ENCODE results near the gene NOP53. TPM values are rescaled to one million over a fixed set of nuclear protein-coding genes. Genes with fewer than 3 reads are reported as not detected.
"Not testable (repeated sequence)": the region's sequence is repeated elsewhere in the genome, so short reads cannot be mapped to it uniquely, and the experiment has no call there.

The NOP53 gene
- total RNA-seq, 1 donor from 2014 or later: 105 TPM

DNA sequence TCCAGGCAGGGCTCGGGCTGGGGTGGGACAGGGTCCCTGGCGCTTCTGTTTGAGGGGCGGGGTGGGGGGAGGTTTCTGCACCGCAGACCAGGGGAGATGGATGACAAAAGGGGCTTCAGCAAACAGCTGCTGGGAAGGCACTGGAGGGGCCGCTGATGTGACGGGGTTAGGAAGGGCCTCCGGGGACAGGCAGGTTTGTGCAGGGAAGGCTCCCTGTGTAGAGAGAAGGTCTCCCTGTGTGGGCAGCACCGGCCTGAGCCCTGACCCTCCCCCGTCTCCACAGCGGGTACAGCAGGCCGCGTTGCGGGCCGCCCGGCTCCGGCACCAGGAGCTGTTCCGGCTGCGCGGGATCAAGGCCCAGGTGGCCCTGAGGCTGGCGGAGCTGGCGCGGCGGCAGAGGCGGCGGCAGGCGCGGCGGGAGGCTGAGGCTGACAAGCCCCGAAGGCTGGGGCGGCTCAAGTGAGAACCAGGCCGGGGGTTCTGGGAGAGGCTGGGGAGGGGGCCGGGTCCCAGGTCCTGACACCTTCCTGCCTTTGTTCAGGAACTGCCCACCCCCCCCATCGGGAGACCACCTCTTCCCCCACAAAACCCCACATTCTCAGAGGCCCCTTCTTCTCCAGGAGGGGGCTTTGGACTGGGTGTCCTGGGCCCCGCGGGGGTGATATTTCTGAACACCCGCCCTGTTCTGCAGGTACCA lies 9.9 kb downstream of the NOP53 start:
- DNase-seq: no peak

DNA sequence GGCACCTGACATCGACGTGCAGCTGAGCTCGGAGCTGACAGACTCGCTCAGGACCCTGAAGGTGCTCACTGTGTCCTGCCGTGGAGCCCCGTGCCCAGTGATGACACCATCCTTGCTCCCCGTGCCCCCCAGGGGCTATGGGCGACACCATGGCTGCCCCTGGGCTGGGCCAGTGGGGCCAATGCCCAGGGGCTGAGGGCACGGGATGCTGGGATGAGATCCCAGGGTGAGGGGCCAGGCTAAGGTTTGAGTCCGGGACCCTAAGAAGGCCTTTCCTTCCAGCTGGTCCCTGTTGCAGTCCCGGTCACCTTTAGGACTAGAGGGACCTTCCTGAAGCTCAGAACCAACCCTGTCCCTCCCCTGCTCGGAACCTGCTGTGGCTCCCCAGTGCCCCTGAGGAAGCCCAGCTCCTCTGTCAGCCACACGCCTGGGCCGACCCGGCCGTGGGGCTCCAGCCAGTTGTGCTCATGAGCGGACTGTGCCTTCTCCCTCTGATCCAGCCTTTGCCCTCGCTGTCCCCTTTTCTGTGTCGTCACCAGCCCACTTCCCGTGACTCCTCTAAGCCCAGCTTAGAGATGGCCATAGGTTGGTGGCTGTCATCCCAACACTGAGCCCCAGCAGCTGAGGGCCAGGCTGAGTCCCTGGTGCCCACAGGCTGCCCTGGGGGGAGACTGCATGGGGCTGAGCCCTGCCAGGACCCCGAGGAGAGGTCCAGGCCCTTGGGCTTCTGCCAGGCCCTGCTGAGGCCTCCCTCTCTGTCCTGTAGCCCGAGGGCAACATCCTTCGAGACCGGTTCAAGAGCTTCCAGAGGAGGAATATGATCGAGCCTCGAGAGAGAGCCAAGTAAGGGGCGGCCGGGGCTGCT lies 10.6 kb downstream of the NOP53 start:
- DNase-seq: no peak

DNA sequence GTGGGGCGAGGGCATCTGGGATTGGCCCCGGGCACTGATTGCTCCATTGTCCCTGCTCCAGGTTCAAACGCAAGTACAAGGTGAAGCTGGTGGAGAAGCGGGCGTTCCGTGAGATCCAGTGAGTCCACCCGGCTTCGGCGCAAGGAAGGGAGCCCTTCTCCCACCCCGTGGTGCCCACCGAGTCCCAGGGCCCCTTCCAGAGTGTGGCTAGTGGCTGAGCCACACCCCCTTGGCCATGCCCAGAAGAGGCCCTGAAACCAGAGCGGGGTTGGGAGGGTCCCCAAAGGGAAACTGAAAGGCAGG lies 11.2 kb downstream of the NOP53 start:
- no peak for DNase-seq

DNA sequence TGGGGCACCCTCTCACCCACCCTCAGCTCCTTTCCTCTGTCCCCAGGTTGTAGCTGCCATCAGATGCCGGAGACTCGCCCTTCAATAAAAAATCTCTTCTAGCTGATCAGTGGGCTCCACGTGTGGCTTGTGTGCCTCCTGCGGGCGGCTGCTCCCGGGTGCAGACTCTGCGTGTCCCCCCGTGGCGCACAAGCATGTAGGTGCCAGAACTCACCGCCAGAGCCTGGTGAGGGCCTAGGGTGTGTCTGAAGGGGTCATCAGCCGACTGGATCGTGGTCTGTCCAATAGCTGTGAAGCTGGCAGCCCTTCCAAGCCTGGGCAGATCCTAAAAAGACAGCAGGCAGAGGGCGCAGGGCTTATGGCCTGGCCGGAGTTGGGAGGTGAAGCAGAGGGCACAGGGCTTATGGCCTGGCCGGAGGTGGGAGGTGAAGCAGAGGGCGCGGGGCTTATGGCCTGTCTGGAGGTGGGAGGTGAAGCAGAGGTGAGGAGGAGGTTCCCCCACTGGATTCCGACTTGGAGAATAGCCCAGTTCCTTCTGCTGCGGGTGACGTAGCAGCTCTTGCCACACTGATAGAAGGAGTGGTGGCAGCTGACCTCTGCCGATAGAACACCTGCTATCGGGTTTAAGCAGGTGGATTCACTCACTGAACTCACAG lies 11.7 kb downstream of the NOP53 start:
- DNase-seq: no peak

DNA sequence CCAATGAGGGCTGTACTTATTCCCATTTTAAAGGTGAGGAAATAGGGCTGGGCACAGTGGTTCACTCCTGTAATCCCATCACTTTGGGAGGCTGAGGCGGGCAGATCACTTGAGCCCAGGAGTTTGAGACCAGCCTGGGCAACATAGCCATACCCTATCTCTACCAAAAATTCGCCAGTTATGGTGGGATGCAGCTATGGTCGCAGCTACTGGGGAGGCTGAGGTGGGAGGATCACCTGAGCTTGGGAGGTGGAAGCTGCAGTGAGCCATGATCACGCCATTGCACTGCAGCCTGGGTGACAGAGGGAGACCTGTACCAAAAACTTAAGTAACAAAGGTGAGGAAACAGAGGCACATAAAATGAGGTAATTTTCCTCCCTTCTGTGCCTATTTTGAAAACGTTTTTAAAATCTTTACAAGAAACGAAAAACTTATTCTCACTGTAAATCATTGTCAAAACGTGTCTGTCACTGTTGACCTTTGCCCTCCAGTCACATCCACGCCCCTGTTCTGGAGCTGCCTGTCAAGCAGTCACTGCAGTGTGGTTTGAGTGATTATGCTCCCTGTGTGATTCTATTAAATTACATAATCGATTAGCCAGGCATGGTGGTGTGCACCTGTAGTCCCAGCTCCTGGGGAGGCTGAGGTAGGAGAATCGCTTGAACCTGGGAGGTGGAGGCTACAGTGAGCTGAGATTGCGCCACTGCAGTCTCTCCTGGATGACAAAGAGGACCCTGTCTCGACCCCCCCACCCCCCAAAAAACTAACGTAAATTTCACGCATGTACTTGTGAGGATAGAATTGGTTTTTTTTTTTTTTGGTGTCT lies 12.5 kb downstream of the NOP53 start:
- no peak for DNase-seq

DNA sequence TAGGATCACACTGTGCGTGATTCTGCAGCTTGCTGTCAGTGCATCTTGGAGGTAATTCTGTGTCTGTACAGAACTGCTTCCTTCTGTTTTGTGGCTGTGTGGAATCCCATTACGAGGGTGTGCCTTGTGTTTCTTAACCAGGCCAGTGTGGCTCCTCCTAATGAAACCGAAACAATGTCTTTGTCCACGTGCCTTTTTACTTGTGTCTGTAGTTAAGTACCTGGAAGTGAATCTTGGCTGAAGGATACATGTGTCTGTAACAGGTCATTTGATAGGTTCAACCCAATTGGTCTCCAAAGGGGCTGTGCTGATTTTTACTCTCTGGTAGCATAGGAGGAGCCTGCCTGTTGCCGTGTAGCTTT lies 13.1 kb downstream of the NOP53 start:
- DNase-seq: no peak

DNA sequence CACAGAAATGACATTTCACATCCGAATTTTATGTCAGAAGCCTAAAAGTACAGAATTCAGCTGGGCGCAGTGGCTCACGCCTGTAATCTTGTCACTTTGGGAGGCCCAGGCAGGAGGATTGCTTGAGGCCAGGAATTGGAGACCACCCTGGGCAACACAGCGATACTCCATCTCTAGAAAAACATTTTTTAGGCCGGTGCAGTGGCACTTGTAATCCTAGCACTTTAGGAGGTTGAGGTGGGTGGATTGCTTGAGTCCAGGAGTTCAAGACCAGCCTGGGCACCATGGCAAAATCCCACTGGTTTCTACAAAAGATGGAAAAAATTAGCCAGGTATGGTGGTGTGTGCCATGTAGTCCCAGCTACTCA lies 15.3 kb downstream of the NOP53 start:
- no peak for DNase-seq

DNA sequence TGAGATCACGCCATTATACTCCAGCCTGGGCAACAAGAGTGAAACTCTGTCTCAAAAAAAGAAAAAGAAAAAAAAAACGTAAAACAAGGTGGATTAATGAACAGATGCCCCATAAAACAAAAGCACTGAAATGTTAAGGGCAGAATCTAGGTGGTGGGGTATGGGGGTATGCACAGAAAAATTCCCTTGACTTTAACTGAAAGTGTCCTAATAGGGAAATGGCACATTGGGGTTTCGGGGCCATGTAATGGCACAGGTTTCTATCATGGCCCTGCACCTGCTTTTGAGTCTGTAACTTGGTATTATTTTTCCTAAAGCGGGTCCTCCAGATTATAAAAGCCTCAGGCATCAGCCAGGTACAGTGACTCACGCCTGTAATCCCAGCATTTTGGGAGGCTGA lies 16.2 kb downstream of the NOP53 start:
- no peak for DNase-seq

DNA sequence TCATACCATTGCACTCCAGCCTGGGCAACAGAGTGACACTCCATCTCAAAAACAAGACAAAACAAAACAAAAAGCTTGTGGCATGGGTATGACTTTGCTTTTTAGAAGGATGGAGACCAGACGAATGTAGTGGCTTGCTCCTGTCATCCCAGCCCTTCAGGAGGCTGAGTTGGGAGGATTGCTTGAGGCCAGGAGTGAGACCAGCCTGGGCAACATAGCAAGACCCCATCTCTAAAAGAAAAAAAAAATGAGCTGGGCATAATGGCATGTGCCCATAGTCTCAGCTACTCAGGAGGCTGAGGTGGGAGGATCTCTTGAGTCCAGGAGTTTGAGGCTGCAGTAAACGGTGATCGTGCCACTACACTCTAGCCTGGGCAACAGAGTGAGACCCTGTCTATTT lies 16.8 kb downstream of the NOP53 start:
- DNase-seq: no peak

DNA sequence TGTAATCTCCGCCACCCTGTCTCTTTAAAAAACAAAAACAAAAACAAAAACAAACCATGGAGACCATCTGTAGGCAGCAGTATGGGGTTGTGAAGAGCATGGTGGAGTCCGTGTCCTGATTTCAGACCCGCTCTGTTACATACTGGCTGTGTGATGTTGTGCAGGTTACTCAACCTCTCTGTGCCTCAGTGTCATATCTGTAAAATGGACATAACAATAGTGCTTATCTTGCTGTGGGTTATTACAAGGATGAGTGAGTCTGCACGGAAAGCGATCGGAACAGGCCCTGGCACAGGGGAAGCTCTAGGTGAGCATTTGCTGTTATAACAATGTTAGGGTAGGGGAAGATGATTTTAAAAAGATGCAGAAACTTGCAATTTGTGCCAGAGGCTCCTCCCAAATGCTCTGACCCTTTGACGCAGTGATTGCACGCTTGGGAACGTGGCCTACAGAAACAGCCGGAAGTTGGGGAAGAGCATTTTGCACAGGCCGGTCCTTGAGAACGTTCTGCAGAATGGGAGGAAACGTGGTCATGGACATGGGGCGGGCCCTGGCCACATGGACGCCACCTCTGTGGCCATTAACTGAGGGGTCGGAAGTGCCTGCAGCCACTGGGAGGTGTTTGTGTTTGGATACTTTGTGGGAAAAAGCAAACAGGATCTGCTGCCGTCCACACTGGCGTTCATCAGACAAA lies 17.4 kb downstream of the NOP53 start:
- DNase-seq: peak; percentile 86

DNA sequence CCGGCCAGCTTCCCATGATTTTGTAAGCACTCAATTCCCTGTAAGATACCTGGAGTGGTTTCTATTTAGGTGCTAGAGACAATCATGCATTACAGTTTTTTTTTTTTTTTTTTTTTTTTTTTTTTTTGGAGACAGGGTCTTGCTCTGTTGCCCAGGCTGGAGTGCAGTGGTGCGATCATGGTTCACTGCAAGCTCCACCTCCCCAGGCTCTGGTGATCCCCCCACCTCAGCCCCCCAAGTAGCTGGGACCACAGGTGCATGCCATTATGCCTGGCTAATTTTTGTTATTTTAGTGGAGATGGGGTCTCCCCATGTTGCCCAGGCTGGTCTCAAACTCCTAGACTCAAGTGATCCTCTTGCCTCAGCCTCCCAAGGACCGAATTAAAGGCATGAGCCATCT lies 19.4 kb downstream of the NOP53 start:
- not testable (repeated sequence) for DNase-seq

DNA sequence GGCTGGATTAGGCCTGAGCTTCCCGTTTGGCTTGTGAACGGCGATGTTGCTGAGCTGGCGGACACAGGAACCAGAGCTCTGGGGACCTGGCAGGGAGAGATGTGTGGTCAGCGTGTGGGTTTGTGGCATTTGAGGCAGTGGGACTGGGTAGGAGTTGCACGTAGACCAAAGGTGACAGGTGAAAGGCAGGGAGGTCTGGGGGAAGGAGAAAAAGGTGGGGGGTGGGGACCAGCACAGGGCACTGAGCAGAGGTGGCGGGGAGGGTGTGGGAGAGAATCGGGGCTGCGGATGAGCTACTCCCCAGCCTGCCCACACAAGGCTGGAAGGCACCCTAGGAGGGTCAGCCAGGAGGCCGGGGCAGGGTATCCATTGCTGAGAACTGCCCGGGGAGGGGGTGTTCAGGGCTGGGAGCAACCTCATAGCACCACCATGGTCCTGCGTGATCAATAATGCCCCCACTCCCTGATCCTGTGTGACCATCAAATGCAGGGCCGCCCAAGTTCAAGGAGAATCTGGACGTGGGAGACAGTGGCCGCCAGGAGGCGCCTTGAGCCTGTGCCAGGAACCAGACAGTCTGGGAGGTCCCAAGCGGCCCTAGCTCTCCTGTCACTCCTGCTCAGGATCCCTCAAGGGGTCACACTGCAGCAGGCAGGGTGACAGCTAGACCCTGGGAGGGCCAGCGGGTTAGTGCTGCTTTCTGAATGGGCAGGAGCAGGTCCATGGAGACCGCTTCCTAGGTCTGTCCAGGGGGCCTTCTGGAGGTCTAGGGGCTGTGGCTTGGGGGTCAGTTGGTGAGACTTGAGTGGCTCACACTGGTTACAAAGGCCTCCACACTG lies 20.4 kb downstream of the NOP53 start:
- peak; percentile 86 for DNase-seq

DNA sequence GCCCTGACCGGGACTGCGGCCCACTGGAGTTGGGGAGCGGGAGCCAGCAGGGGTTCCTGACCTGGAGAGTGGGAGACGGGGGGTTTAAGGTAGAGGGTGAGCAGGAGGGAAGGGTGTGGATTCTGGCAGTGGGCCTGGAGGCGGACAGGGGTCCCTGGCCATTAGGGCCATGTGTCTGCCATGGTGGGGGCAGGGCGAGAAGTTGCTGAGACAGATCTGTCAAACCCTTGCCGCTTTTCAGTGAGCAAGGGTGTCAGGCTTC lies 20.9 kb downstream of the NOP53 start:
- DNase-seq: no peak

DNA sequence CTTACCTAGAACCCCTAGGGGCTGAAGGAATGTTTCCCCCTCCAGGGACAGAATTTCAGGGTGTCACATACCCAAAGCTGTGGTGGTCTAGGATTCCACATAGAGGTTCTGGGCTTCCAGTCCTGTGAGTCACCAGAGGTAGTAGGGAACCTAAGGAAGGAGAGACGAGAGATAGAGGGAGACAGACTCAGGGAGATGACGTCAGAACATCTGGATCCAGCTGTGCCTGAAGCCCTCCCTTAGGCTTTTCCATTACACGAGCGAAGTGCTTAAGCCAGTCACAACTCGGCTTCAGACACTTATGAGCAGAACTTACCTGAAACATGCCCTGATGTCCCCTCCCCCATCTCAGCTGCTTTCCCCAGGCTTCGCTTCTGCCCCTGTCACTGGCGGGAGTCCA lies 21.3 kb downstream of the NOP53 start:
- no peak for DNase-seq

DNA sequence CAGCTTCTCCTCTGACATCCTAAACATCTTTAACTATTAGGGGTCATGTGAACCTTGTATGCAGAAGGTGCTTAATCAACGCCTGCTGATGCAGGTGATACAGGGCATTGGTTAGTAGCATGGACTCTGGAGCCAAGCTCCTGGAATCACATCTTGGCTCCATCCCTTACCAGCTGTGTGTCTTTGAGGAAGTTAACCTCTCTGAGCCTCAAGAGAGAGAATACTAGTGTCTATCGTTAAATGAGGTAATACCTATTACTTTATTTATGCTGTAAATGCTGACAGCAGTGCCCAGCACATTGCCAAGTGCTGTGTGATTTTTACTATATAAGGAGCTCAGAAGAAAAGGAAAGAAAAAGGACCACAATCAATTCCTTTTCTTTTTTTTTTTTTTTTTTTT lies 22.0 kb downstream of the NOP53 start:
- DNase-seq: no peak

DNA sequence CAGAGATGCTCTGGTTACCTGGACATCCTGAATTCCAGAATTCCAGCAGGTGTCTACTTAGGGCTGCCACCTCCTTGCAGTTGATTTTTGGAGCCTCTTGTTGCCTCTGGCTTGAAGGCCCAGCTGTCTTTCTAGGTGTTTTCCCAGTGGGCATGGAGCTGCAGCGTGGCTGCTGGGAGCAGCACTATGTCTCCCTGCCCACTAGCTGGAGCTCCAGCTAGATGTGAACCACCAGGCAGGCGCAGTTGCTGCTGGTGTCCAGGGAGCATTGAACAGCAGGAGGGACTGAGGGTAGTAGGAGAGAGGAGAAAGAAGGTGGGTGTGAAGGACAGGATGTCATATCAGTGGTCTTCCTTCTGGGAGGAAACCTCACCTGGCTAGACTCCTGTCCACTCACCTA lies 23.3 kb downstream of the NOP53 start:
- no peak for DNase-seq

DNA sequence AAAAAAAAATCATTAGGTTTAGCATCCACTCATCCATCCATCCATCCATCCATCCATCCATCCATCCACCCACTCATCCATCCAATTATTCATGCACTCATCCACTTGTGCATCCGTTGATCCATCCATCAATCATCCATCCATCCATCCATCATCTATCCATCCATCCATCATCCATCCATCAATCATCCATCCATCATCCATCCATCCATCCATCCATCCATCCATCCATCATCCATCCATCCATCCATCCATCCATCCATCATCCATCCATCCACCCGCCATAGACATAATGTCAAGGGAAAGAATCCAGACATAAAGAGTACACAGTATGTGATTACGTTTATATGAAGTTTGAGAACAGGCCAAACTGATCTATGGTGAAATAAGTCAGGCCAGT lies 24.2 kb downstream of the NOP53 start:
- no peak for DNase-seq

DNA sequence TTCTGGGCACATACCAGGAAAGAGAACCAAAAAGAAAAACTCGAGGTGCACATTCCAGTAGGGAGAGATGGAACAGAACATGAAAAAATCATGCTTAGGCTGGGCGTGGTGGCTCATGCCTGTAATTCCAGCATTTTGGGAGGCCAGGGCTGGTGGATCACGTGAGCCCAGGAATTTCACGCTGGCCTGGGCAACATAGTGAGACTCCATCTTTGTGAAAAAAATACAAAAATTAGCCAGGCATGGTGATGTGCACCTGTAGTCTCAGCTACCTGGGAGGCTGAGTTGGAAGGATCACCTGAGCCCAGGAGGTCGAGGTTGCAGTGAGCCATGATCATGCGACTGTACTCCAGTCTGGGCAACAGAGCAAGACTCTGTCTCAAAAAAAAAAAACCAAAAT lies 25.9 kb downstream of the NOP53 start:
- DNase-seq: not testable (repeated sequence)

DNA sequence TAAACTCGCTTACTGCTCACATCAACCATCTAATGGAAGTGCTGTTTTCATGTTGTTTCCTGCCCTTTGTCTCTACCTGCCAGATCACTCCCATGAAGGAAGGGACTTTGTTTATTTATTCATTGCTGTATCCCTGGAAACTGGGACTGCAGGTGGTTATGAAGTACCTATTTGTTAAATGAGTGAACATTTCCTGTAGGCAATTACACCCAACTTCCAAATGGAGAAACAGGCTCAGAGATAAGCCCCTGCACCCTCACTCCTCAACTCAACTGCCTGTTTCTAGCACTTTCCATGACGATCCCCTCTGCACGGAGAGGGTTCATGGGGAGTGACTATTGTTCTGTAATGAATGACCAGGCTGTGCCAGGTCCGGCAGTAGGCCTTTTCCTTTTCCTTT lies 31.2 kb downstream of the NOP53 start:
- DNase-seq: peak; percentile 94

DNA sequence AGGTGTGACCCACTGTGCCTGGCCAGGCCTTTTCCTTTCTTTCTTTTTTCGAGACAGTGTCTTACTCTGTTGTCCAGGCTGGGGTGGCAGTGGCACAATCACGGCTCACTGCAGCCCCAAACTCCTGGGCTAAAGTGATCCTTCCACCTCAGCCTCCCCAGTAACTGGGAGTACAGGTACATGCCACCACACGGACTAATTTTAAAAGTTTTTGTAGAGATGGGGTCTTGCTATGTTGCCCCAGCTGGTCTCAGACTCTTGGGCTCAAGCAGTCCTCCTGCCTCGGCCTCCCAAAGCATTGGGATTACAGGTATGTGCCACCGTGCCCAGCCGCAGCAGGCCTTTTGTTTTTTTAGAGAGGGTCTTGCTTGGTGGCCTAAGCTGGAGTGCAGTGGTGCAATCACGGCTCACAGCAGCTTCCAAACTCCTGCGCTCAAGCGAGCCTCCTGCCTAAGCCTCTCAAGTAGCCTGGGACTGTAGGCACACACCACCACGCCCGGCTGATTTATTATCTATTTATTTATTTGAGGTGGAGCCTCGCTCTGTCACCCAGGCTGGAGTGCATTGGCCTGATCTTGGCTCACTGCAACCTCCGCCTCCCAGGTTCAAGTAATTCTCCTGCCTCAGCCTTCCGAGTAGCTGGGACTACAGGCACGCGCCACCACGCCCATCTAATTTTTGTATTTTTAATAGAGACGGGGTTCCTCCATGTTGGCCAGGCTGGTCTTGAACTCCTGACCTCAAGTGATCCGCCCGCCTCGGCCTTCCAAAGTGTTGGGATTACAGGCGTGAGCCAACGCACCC lies 32.1 kb downstream of the NOP53 start:
- DNase-seq: not testable (repeated sequence)

Data from dermis blood vessel endothelial cell (primary cell).